Stimulated activated CD4-positive, alpha-beta T cell treated with anti-CD3 and anti-CD28 coated beads, Interleukin-1b, Interleukin-23, amount 100 ng/mL, for 4 hours (primary cell): ENCODE results near the gene NDUFB4.
"Not testable (repeated sequence)": the region's sequence is repeated elsewhere in the genome, so short reads cannot be mapped to it uniquely, and the experiment has no call there.

Source experiments
- DNase-seq, 2 donors: peaks; one replicate each; pipeline ENCODE4 v3.0.0-alpha.2; 2020; ENCODE audit warnings: low read depth in 2 of 2

The NDUFB4 gene

DNA sequence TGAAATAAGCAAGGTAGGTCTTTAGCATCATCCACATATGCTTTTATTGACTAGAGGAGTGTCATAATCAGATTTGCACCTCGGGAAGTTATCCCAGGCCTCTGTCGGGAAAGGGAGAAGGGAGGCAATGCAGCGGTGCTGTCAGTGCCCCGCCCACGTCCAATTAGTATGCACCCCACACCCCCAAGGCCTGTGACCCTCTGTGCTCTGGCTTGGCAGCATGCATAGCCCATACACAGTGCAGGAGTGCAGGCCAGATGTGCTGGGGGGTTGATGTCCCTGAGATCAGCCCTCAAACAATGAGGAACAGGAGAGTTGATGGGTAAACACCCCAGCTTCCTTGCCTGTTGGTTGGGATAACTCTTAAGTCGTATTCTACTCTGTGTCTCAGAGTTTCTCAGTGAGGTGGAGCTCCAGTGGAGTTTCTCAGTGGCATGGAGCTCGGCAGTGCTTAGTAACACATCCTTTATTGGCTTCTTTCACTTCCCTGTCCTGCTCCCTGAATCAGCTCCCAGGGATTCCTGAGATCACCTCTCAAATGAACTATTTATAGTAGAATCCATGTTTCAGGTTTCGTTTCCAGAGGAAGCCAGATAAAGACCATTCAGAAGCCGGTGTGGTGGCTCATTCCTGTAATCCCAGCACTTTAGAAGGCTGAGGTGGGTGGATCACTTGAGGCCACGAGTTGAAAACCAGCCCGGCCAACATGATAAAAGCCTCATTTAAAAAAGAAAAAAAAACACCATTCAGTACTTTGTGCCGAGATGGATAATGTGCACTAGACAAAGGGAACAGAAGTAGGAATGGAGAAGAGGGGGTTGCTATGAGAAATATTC, 26.7 kb upstream of the NDUFB4 start:
- no peak for DNase-seq

DNA sequence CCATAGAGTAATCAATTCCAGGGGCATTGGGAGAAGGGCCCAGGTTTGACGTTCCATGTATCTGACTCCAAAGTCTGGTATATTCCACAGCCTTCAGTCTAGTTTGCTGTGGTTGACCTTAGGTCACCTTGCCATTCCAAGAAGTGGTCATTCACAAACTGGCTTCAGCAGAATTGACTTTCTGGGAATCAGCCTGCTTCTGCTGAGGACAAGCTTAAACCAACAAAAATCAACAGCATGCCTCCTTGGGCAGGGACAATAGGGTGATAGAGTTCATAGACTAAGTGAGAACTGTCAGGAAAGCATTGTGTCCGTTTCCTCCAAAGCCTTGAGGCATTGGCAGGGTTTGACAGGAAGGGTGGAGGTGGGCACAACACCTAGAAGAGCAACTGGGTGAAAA, 24.1 kb upstream of the NDUFB4 start:
- no peak for DNase-seq

DNA sequence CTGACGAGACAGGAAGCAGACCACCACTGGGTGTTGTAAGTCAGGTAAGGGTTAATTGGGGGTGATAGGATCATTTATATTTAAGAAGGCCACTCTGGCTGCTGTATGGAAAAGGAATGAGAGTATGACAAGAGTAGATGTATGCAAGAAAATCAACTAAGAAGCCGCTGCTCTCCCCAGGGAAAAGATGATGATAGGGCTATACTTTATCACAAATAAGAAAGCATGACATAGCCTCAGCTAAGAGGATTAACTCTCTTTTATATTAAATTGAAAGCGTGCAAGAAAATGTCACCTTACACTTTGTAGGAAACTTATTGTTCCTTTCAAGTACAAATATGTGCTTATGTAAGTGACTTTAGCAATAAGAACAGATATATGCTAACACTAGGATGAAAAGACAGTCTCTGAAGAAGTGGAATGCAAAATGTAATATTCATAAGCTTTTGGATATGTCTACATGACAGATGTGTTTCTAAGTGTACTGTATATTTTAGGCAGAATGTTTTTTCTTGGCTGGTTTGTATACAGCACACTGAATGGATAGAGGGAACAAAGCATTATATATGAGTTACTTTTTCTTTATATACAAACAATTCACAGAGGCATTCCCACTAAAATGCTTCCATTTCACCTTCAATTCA, 8.7 kb upstream of the NDUFB4 start:
- no peak for DNase-seq

DNA sequence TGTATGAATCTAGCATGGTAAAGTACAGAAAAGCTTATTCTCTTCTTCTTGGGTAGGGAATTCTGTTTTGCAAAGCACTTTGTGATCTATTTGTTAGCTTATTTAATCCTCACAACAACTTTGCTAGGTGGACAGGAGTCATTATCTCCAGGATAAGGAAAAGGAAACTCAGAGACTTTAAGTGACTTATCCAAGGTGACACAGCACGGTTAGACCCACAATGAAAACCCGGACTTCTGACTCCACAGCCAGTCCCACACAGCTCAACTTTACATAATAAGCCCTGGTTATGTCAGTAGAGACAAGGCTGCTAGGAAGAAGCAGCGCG, 384 bp upstream of the NDUFB4 start:
- no peak for DNase-seq

DNA sequence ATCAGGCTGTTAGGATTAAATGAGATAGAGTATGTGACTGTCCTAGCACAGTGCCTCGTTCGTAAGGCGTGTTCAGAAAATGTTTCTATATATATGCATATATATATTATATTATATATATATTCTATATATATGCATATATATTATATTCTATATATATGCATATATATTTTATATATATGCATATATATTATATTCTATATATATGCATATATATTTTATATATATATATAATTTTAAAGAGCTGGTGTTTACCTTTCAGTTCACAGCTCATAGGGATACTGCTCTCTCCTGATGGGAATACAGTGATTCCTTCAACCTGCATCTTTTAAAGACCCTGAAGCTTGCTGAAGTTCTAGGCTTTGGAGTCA, 702 bp downstream of the NDUFB4 start:
- no peak for DNase-seq

DNA sequence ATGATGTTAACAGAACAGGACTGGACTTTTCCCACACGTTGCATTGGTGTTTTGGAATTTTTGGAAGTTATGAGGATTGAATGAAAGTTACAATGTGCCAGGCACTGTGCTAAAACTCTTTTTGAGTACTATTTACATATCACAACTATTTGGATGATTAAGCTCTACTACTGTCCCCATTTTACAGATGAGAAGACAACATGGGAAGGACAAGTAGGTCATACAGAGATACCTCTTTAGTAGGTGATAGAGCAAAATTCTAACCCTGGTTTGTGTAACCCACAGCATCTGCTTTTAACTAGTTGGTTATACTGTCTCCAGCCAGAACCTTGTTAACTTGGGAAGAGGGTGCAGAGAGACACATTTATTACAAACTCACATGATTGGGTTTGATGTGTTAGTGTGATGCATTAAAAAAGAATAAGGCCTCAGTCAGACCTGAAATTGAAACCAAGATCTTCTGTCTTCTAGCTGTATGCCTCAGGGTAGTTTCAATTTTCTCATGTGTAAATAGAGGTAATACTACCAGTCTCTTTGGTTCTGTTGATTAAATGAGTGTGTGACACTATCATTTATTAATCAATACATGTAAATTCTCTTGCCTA, 1.4 kb downstream of the NDUFB4 start:
- DNase-seq, result no peak

DNA sequence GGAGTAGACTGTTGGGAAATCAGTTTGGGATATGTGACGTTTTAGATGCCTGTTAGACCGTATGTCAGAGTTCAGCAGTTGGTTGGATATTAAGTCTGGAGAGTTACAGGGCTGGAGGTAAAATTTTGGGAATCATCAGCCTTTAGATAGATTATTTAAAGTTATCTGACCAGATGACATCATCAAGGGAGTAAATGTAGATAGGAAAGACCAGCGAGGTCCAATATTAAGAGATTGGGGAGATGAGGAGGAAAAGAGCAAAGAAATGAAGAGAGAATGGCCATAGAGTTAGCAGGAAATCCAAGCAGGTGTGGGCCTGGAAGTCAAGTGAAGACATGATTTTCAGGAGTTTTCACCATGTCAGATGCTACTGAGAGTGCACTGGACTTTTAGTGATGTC, 3.1 kb downstream of the NDUFB4 start:
- no peak for DNase-seq

DNA sequence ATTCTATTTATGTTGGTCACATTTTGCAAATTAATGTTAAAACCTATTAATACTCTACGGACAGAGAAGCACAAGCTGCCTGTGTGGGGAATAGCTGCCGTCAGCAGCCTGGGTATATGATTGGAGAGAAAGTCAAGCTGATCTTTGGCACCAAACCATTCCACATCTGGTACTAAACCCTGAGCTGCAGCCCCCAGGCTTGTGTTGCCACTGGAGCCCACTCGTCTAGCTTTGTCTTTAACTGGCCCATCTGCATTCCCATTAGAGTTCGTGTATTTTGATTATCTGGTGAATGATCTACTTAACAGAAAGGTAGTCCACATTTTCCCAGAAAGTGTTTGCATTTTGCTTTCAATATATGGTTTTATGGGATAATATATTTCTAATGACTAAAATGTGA, 5.4 kb downstream of the NDUFB4 start:
- no peak for DNase-seq

DNA sequence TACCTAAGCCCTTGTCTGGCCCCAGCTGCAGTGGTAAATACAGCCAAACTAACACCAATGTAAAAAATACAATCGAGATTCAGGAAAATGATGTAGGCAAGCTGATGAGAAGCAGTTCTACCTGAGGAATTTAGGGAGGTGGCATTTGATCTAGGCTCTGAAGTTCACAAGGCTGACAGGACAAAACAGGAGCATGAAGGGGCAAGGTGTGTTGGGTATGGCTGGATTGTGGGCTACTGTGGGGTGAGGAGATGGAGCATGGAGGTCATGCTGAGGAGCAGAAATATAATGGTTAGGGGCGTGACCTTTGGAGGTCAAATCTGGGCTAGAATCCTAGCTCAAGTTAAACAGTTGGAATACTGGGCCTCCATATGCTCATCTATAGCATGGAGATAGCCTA, 6.5 kb downstream of the NDUFB4 start:
- DNase-seq, result no peak

DNA sequence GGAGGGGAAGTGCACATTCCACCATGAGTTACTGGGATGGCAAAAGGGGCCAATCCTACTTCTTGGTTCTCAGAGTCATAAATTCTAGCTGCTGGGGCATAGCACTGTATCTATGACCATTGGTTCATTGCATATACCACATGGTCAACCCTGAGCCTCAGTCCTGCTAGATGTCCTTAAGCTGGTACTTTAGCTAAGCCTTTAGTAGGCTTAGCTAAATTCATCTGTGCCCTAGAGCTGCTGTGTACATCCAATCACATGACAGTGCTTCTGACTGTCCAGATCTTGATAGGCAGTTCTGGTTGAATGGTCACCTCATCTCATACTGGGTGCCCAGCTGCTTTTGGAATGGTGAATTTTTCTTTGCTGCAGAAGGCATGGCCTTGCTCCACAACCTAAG, 8.2 kb downstream of the NDUFB4 start:
- no peak for DNase-seq

DNA sequence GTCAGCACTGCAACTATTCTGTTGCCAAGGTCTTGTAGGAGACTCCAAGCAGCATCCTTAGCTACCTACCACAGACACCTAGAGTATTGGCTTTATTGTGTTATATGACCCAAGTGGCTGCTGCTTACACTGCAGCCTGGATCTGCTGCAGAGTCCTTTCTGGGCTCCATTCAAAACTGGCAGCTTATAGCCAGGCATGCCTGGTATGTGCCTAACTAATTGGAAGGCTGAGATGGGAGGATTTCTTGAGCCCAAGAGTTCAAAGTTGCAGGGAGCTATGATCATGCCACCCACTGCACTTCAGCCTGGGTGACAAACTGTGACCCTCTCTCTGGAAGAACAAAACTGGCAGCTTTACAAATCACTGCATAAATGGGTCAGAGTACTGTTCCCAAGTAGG, 8.6 kb downstream of the NDUFB4 start:
- DNase-seq, result no peak

DNA sequence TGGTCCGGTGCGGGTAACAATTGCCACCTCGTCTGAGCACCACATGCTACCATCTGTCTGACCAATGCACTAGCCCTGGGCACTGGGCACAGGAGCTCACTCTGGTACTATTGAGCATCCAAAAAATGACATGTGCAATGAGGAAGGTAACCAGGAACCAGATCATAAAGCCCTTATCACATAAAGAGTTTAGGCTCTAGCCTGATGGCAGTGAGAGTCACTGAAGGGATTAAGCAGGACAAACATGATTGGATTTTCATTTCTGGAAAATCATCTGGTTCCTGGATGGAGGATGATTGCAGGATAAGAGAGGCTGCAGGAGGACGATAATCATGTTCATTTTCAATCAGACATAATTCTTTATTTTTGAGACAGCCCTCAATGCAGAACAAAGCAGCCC, 12.4 kb downstream of the NDUFB4 start:
- DNase-seq, result no peak

DNA sequence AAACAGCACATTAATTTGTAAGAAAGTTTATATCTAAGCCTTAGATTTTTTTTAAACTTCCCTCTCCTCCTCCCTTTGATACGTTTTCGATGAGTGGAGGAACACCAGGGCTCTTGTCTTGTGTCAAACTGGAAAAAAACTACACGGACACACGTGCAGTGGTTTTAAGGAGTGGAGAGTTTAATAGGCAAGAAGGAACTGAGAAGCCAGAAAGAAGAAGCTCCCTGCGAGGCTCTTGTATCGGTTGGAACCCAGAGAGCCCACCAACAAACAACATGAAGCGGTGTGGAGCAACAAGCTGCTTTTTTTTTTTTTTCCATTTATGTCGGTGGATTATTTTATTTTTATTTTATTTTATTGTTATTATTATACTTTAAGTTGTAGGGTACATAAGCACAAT, 18.6 kb downstream of the NDUFB4 start:
- no peak for DNase-seq

DNA sequence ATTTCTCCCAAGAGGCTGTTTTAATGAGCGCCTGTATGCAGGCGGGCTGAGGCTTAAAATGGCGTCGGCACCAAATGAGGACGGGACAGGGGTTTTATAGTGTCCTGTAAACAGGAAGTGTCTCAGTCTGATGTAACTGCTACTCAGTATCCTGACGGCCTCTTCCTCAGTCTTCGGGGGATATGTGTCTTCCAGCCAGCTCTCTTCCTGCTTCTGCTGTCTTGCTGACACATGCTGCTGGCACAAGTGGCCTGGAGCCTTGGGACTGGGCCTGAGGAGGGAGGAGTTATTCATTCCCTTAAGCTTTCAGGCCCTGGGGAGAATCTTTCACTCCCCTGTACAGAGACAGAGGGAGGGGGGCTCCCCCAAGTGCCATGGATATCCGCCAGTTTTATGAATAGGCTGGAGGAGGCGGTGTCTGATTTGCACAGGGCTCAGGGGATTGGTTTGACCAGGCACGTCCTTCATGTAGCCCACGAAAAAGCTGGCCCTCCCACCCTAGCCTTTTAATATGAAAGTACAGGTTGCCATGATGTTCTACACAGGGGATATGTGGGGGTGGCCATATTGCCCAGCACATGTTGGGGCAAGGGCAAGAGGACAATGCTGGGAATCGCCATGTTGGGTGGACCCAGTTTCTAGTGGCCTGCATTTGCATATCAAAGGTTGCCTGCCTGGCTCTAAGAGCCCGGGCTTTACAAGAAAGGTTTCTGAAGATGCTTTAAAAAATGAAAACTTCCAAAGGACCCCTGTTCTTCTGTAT, 19.9 kb downstream of the NDUFB4 start:
- DNase-seq, result no peak

DNA sequence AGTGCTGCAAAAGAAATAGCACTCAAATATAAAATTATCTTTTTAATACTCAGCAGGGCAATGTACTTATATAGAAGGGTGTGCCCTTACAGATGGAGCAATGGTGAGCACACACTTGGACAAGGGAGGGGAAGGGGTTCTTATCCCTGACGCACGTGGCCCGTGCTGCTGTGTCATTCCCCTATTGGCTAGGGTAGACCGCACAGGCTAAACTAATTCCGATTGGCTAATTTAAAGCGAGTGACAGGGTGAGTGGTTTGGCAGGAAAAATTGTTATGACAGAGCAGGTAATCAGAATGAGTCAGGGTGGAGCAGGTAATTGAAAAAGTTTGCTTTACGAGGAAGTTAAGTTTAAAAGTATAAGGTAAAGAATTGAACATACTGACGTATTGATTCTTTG, 20.6 kb downstream of the NDUFB4 start:
- not testable (repeated sequence) for DNase-seq

DNA sequence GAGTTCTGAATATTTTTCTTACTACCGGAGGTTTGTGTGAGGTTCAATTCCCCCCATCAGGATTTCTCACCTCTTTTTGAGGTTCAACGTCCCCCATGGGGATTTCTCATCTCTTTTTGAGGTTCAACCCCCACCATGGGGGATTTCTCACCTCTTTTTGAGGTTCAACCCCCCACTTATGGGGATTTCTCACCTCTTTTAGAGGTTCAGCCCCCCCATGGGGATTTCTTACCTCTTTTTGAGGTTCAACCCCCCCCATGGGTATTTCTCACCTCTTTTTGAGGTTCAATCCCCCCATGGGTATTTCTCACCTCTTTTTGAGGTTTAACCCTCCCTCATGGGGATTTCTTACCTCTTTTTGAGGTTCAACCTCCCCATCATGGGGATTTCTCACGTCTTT, 26.3 kb downstream of the NDUFB4 start:
- no peak for DNase-seq

DNA sequence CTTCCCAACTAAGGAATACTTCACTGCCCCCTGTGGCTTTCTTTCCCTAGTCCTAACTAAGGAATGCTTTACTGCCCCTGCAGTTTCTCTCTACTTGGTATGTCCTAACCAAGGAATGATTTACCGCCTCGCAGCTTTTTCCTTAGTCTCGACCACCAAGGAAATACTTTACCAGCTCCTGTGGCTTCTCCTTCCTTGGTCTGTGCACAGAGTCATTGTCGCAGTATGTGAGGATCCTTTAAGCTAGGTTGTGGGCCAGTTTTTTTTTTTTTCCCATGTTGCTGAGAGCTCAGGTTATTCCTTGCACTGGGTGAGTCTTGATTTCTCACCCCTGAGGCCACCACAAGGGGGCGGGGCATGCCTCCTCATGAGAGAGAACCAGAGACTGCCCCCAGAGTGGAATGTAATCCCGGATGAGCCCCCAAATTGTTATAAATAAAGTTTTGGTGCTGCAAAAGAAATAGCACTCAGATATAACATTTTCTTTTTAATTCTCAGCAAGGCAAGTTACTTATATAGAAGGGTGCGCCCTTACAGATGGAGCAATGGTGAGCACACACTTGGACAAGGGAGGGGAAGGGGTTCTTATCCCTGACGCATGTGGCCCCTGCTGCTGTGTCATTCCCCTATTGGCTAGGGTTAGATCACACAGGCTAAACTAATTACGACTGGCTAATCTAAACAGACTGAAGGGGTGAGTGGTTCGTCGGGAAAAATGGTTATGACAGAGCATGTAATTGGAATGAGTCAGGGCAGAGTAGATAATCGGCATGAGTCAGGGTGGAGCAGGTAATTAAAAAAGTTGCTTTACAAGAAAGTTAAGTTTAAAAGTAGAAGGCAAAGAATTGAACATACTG, 27.0 kb downstream of the NDUFB4 start:
- DNase-seq, result no peak

DNA sequence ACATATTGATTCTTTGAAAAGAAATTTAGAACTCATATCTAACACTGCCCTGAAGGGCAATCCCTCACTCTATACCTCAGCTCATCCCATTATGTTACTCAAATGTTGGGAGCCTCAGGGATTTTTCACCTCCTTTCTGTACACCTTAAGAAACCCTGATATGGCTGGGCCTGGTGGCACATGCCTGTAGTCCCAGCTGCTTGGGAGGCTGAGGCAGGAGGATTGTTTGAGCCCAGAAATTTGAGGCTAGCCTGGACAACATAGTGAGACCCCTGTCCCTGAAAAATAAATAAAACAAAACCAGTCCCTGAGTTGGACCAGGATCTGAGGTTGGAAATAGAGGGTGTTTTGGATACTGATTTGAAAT, 27.6 kb downstream of the NDUFB4 start:
- DNase-seq, result no peak

DNA sequence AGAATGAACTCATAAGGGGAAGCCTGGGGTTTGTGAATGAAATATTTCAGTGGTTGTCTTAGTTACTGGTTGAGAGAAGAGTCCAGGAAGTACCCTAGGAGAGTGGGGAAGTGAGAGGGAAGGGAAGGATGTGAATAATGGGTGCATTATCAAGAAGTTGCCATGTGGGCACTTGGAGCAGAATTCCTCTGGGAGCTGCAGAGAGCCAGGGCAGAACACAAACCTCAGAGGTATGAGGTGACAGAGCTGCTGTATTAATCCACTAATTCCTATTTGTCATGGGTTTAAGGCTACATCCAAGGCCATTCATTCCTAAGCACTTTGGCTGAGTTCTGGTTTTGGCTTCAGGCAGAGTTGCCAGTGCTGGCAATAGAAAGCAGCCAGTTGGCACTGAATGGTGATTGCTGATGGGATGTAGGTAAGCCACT, 29.0 kb downstream of the NDUFB4 start:
- DNase-seq, result no peak

DNA sequence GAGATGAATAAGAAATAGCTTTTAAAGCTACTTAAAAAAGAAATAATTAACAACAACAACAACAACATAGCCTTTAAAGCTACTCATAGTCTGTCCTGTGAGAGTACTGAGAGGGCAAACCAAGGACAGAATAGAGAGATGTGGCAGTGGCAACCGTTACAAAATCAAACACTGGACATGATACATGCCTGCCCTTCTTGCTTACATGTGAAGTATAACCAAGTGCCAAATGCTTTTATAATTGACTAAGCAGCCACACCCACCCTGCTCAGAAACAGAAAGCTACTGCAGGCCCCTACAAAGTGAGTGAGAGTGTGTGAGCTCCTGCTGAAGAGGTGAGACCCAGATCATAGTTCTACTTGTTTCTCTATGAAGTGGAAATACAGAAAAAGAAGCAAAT, 38.4 kb downstream of the NDUFB4 start:
- DNase-seq, result no peak

DNA sequence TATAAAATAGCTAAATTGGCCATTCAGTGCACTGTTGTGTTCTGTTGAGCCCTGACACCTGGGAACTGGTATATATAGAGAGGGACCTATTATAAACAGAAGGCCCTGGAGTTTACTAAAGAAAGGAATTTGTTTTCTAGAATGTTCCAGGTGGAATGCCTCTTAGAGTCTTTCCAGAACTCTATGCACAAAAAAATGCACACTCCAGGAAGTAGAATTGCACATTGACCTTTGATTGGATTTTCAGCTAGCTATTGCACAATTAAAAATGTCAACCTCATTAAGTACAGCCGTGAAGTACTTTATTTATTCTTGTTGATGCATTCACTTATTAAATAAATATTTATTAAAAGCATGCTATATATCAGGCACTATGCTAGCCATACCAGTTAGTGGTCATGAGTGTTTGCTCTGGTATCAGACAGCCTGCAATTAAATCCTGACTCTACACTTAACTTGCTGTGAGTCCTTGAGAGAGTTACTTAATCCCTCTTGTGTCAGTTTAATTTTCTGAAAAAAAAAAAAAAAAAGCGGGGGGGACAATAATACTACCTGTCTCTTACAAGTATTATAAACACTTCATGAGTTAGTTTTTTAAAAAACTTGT, 40.8 kb downstream of the NDUFB4 start:
- no peak for DNase-seq
